Kidney tubule cell (primary cell): ENCODE results near the gene SSBP2.

Source experiments
- DNase-seq: peaks from one replicate; pipeline ENCODE4 v3.0.0-alpha.2; 2018; ENCODE audit warnings: low spot score

SSBP2 gene

GRCh38 chr5:81767097-81767496, 16.2 kb upstream of the SSBP2 start:
- no peak for DNase-seq

GRCh38 chr5:81766611-81767010, 15.7 kb upstream of the SSBP2 start:
- DNase-seq: no peak

- DNase-seq: no peak
Measured at GRCh38 chr5:81763294-81763928, 12.5 kb upstream of the SSBP2 start.

- no peak for DNase-seq
Measured at GRCh38 chr5:81762853-81763252, 12.0 kb upstream of the SSBP2 start.

GRCh38 chr5:81762401-81762800, 11.5 kb upstream of the SSBP2 start:
- no peak for DNase-seq

- DNase-seq: no peak
Measured at GRCh38 chr5:81761970-81762369, 11.1 kb upstream of the SSBP2 start.

GRCh38 chr5:81761270-81761669, 10.4 kb upstream of the SSBP2 start:
- DNase-seq: no peak

- DNase-seq: peak; percentile 34
Measured at GRCh38 chr5:81760521-81760920, 9.6 kb upstream of the SSBP2 start.

GRCh38 chr5:81759632-81760005, 8.7 kb upstream of the SSBP2 start:
- DNase-seq: no peak

- no peak for DNase-seq
Measured at GRCh38 chr5:81757404-81757803, 6.5 kb upstream of the SSBP2 start.

GRCh38 chr5:81756016-81756415, 5.1 kb upstream of the SSBP2 start:
- DNase-seq: no peak

GRCh38 chr5:81755320-81755719, 4.4 kb upstream of the SSBP2 start:
- peak; percentile 88 for DNase-seq

- no peak for DNase-seq
Measured at GRCh38 chr5:81754621-81755020, 3.7 kb upstream of the SSBP2 start.

GRCh38 chr5:81753429-81753828, 2.5 kb upstream of the SSBP2 start:
- no peak for DNase-seq

- DNase-seq: no peak
Measured at GRCh38 chr5:81752644-81752963, 1.7 kb upstream of the SSBP2 start.

- no peak for DNase-seq
Measured at GRCh38 chr5:81751836-81752643, 1.1 kb upstream of the SSBP2 start.

- peak; percentile 24 for DNase-seq
Measured at GRCh38 chr5:81750308-81751008, 439 bp downstream of the SSBP2 start.

- DNase-seq: peak; percentile 13
Measured at GRCh38 chr5:81749561-81750307, 1.2 kb downstream of the SSBP2 start.

GRCh38 chr5:81749192-81749560, 1.7 kb downstream of the SSBP2 start:
- no peak for DNase-seq

GRCh38 chr5:81748556-81748955, 2.3 kb downstream of the SSBP2 start:
- DNase-seq: no peak

GRCh38 chr5:81747030-81747429, 3.9 kb downstream of the SSBP2 start:
- no peak for DNase-seq

GRCh38 chr5:81740758-81741157, 10.1 kb downstream of the SSBP2 start:
- no peak for DNase-seq

GRCh38 chr5:81739291-81739690, 11.6 kb downstream of the SSBP2 start:
- no peak for DNase-seq
